Osteocyte (in vitro differentiated cells): ENCODE data around the gene RBM12. TPM values are rescaled to one million over a fixed set of nuclear protein-coding genes. Genes with fewer than 3 reads are reported as not detected.

Source experiments
- DNase-seq: peaks from one replicate; pipeline ENCODE4 v3.0.0; 2021; ENCODE audit warnings: mixed read lengths; ENCODE audit not compliant: unreplicated experiment; ENCODE audit errors: extremely low spot score
- H3K27ac Mint-ChIP-seq: one replicate; pipeline ENCODE4 v1.8.0; 2021; ENCODE audit warnings: mild to moderate bottlenecking, mixed read lengths; ENCODE audit not compliant: unreplicated experiment
- H3K27me3 Mint-ChIP-seq: one replicate; pipeline ENCODE4 v1.8.0; 2021; ENCODE audit warnings: mixed read lengths; ENCODE audit not compliant: unreplicated experiment
- H3K36me3 Mint-ChIP-seq: one replicate; pipeline ENCODE4 v1.8.0; 2021; ENCODE audit warnings: mixed read lengths; ENCODE audit not compliant: unreplicated experiment
- H3K4me1 Mint-ChIP-seq: one replicate; pipeline ENCODE4 v1.8.0; 2021; ENCODE audit warnings: mixed read lengths; ENCODE audit not compliant: unreplicated experiment
- H3K4me3 Mint-ChIP-seq: one replicate; pipeline ENCODE4 v1.8.0; 2021; ENCODE audit warnings: mild to moderate bottlenecking, moderate library complexity, mixed read lengths; ENCODE audit not compliant: unreplicated experiment
- H3K9me3 Mint-ChIP-seq: one replicate; pipeline ENCODE4 v1.8.0; 2021; ENCODE audit warnings: mixed read lengths; ENCODE audit not compliant: unreplicated experiment
- CTCF ChIP-seq: fragments of 200-600 bp; sonication (generic); IDR thresholded peaks from 2 replicates; pipeline ENCODE4 v1.5.0; 2021; ENCODE audit warnings: antibody characterized with exemption, mild to moderate bottlenecking, moderate library complexity
- total RNA-seq: library from RNA; stranded (reverse); gene quantifications from 2 replicates; pipeline ENCODE4 v1.2.1, GENCODE V29; 2021

Gene RBM12
- total RNA-seq, 1 donor from 2014 or later: 97.3 TPM

- H3K36me3 Mint-ChIP-seq: no peaks in the 10 kb centered on the region
- no peak for DNase-seq
- peaks cover 10% of the 10 kb centered on the region for H3K4me1 Mint-ChIP-seq
- H3K4me3 Mint-ChIP-seq: peak overlapping the region; percentile 72
- H3K27me3 Mint-ChIP-seq: peaks cover 22% of the 10 kb centered on the region
- no peaks in the 10 kb centered on the region for H3K9me3 Mint-ChIP-seq
- TF ChIP-seq CTCF: peak; percentile 57
- H3K27ac Mint-ChIP-seq: no peak overlapping the region
These were observed 63.4 kb downstream of the RBM12 start for GRCh38 chr20:35600993-35601973.

DNA sequence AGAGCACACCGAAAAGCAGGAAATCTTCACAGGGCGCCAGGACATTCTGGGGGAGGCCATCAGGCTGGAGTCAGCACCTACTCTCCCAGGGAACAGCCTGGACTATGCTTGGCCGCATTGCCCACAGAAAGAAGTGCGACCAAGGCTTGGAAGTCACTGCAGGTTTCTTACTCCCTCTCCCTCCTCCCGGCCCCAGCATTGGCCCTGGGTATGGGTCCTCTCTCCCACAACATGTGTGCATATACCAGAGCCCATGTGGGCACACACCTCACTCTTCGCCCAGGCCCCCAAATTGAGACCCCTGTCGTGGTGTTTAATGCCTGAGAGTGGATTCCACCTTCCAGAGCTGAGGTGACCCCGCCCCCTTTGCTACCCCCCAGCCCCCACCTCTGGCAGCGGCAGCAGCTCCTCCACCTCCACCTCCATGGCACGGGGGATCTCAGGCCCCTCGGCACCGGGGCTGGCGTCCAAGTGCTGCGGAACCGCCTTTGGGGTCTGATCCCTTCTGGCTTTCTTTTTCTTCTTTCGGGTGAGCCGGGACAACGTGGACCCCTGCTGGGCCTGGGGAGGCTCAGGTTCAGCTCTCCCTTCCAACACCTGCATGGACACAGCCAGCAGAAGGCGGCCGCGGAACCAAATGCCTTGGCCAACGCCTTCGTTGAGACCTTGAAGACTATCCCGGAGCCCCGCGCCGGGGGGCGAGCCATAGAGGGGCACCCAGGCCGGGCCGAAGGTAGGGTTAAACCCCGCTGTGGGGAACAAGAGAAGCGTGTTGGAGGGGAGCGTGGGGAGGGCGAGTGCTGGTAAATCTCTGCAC lies 64.3 kb downstream of the RBM12 start:
- no peak for DNase-seq
- H3K36me3 Mint-ChIP-seq: no peaks in the 10 kb centered on the region
- H3K27ac Mint-ChIP-seq: no peak overlapping the region
- H3K4me3 Mint-ChIP-seq: peak overlapping the region; percentile 72
- no peak for TF ChIP-seq CTCF
- H3K27me3 Mint-ChIP-seq: peaks cover 22% of the 10 kb centered on the region
- H3K4me1 Mint-ChIP-seq: peaks cover 10% of the 10 kb centered on the region
- H3K9me3 Mint-ChIP-seq: no peaks in the 10 kb centered on the region

DNA sequence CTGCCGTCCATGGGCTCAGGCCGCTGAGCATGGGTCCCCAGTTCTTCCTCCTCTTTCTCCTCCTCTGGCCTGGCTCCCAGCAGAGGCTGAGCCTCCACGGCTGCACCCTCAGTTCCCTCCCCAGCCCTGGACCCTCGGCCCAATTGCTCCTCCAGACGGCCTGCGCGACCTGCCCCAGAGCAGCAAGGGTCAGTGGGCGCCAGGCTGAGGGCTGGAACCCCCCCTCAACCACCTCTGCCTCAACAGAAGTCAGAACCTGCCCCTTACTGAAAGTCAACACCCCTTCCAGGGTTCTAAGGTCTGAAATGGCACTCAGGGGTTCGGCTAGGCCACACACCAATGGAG lies 65.0 kb downstream of the RBM12 start:
- peaks cover 22% of the 10 kb centered on the region for H3K27me3 Mint-ChIP-seq
- H3K27ac Mint-ChIP-seq: no peak overlapping the region
- TF ChIP-seq CTCF: no peak
- no peaks in the 10 kb centered on the region for H3K9me3 Mint-ChIP-seq
- H3K36me3 Mint-ChIP-seq: no peaks in the 10 kb centered on the region
- no peak for DNase-seq
- H3K4me1 Mint-ChIP-seq: peaks cover 10% of the 10 kb centered on the region
- H3K4me3 Mint-ChIP-seq: no peak overlapping the region

Other genes with a start within 250 kb of the RBM12 start
- 4.7 and 6.3 TPM in 2 replicates for gene GDF5, start 226.7 kb downstream of the RBM12 start, total RNA-seq
- gene CEP250, start 209.3 kb downstream of the RBM12 start, total RNA-seq: 57.1 and 58.5 TPM in 2 replicates
- gene C20orf173, start 135.2 kb downstream of the RBM12 start, total RNA-seq: not detected in 2 replicates
- gene ERGIC3, start 122.8 kb downstream of the RBM12 start, total RNA-seq: 313 and 323 TPM in 2 replicates
- 1.8 and 1.9 TPM in 2 replicates for gene SPAG4, start 49.1 kb downstream of the RBM12 start, total RNA-seq
- 164 and 180 TPM in 2 replicates for gene CPNE1, start within 50 bp of the RBM12 start, total RNA-seq
- 26.0 and 29.4 TPM in 2 replicates for gene NFS1, start 34.5 kb upstream of the RBM12 start, total RNA-seq
- gene ROMO1, start 34.5 kb upstream of the RBM12 start, total RNA-seq: 110 and 116 TPM in 2 replicates
- gene RBM39, start 77.4 kb upstream of the RBM12 start, total RNA-seq: 324 and 329 TPM in 2 replicates
- gene PHF20, start 107.1 kb upstream of the RBM12 start, total RNA-seq: 38.1 and 42.1 TPM in 2 replicates